A204.1 (cell line): ENCODE data around the gene SEMA7A.
"Not testable (repeated sequence)": the region's sequence is repeated elsewhere in the genome, so short reads cannot be mapped to it uniquely, and the experiment has no call there.

ENCODE experiments used
- FAIRE-seq: peaks from 2 replicates; lab custom pipeline; 2012; peaks lifted over from hg19 to GRCh38; lab: Jason Lieb, UNC

Gene SEMA7A

GRCh38 chr15:74373056-74373650 lies 60.6 kb downstream of the SEMA7A start:
- no peak for FAIRE-seq

- no peak for FAIRE-seq
Measured at GRCh38 chr15:74370471-74370870, 63.3 kb downstream of the SEMA7A start.

GRCh38 chr15:74369756-74370155 lies 64.0 kb downstream of the SEMA7A start:
- no peak for FAIRE-seq

- no peak for FAIRE-seq
Measured at GRCh38 chr15:74369084-74369745, 64.5 kb downstream of the SEMA7A start.

- no peak for FAIRE-seq
Measured at GRCh38 chr15:74368121-74368520, 65.6 kb downstream of the SEMA7A start.

- no peak for FAIRE-seq
Measured at GRCh38 chr15:74367296-74367854, 66.4 kb downstream of the SEMA7A start, which contains the start of gene CYP11A1. Gene CYP11A1, minus strand, starts transcription at chr15:74367646. Its CDS starts 61 bp downstream, at chr15:74367585.

GRCh38 chr15:74365598-74366445 lies 67.9 kb downstream of the SEMA7A start:
- FAIRE-seq: no peak

- no peak for FAIRE-seq
Measured at GRCh38 chr15:74364936-74365597, 68.7 kb downstream of the SEMA7A start.

- no peak for FAIRE-seq
Measured at GRCh38 chr15:74362482-74362881, 71.3 kb downstream of the SEMA7A start.

- FAIRE-seq: not testable (repeated sequence)
Measured at GRCh38 chr15:74360855-74361254, 72.9 kb downstream of the SEMA7A start.

- FAIRE-seq: not testable (repeated sequence)
Measured at GRCh38 chr15:74359376-74359775, 74.4 kb downstream of the SEMA7A start.
